GM18517 (cell line): ENCODE data around the gene FCER1G.

ENCODE experiments used
- ATAC-seq: cut with Tn5 transposase; IDR thresholded peaks from one replicate; pipeline ENCODE4 v1.9.1; 2021; ENCODE audit warnings: mild to moderate bottlenecking, moderate library complexity; ENCODE audit not compliant: unreplicated experiment

Gene FCER1G

GRCh38 chr1:161261261-161262235 is 46.5 kb downstream of the FCER1G start:
- no peak for ATAC-seq

GRCh38 chr1:161265305-161265704 is 50.2 kb downstream of the FCER1G start:
- no peak for ATAC-seq

GRCh38 chr1:161266202-161266601 is 51.1 kb downstream of the FCER1G start:
- ATAC-seq: no peak

- ATAC-seq: no peak
Measured at GRCh38 chr1:161266836-161267235, 51.7 kb downstream of the FCER1G start.

GRCh38 chr1:161267321-161267720 is 52.2 kb downstream of the FCER1G start:
- ATAC-seq: no peak
